Stimulated activated CD8-positive, alpha-beta memory T cell treated with anti-CD3 and anti-CD28 coated beads, Interleukin-2, amount 100 ng/mL, for 48 hours (primary cell): ENCODE results near the gene ALDH3A1.

Source experiments
- DNase-seq, 2 donors: peaks; one replicate each; pipeline ENCODE4 v3.0.0-alpha.2; 2020; ENCODE audit warnings: low read depth in 2 of 2

The ALDH3A1 gene

DNA sequence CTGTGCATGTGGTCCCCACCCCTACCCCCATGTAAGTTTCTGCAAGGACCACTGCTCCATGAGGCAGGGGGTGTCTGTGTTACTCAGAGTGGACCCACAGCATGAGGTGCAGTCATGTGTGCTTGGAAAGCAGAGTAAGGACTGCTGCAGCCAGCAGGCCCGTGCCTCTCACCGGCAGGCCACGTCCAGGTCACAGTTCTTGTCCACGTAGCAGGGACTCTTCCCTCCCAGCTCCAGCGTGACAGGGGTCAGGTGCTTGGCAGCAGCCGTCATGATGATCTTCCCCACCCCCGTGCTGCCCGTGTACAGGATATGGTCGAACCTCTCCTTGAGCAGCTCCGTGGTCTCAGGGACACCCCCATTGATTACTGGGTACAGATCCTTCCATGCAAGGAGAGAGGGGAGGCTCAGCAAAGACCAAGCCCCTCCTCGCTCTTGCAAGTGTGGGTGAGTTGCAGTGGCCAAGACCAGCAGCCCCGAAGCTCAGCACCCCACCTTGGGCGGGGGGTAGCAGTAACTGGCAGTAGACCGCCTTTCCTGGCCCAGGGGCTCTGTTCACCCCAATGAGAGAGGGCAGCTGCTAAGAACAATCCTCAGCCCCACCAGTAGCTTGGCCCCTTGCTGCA is 6.2 kb downstream of the ALDH3A1 start:
- DNase-seq, result no peak

DNA sequence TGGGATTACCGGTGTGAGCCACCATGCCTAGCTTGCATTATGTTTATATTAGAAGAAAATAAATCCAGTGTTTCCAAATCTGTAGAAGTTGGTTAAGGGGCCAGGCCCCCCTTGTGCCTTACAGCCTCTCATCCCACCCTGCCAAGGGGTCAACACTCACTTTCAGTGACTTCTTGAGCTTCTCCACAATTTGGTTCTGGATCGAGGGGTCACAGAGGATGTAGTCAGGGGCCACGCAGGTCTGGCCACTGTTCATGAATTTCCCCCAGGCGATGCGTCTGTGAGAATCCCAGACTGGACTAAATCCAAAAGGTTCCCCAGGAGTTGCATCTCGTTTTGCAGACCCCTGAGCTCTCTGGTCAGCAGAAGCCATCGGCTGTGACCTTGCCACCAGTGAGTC is 7.2 kb downstream of the ALDH3A1 start:
- no peak for DNase-seq

DNA sequence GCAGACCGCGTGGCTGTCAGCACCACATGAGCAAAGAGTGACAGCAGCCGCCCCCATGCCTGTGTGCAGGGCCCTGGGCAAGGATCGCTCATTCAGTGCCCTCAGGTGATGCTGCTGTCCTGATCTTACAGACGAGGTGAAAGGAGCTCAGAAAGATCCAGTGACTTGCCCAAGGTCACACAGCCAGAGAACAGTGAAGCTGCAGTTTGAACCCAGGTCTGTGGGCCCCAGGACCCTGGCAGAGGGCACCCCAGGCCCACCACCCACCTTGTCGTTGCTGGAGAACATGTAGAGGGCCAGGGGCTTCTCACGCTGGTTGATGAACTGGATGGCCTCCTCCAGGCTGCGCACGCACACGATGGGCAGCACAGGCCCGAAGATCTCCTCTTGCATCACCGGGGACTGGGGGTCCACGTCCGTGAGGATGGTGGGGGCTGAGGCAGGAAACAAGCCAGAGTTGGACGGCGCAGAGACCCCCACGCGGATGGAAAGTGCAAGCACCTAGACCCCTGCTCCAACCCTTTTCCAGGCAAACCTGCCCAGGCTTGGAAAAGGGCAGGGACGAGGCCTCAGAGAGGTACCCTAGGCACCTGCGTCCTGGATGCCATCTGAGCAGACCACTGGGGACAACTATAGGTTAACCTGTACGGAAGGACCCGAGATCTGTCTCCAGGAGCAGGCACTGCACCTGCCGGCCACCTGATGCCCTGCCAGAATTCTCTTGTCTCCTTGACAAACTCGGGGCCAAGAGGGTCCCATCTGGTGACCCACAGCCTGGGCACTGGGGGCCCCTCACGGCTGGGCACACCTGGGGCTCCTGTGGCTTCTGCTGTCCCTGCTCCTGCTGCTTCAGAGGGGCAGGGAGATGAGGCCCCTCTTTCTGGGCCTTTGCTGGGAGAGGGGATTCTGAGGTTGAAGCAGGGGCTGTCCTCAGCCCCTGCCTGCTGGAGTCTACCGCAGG is 8.6 kb downstream of the ALDH3A1 start:
- DNase-seq, result no peak

DNA sequence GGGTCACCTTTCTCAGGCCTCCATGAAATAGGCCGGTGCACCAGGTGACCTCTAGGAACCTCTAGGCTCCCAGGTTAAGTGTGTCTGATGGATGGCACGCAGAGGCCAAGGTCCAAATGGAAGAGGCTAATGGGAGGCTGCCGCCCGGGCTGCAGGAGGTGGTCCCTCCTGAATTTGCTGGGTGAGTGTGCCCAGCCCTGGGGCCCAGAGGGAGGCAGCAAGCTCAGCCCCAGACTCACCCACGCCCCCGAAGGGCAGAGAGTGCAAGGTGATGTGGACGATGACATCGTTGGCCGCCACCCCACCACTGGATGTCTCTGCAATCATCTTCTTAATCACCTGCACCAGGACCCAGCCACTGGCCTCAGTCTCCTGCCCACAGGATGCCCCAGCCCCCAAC is 9.3 kb downstream of the ALDH3A1 start:
- DNase-seq, result no peak

DNA sequence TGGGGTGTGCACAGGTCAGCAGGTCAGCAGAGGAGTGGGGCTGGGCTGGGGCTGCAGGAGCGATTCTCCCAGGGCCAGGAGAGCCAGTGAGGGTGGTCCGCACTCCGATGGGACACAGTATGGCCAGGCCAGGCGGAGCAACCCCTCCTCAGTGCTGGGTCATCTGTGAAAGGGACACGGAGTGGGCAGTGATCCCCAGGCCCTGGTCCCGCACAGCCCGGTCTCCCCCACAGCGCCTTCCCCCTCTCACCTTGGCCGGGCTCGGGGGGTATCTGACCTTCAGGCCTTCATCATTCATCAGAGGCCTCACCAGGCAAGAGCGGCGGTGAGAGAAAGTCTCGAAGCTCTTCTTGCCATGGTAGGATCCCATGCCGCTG is 10.0 kb downstream of the ALDH3A1 start:
- DNase-seq, result no peak

DNA sequence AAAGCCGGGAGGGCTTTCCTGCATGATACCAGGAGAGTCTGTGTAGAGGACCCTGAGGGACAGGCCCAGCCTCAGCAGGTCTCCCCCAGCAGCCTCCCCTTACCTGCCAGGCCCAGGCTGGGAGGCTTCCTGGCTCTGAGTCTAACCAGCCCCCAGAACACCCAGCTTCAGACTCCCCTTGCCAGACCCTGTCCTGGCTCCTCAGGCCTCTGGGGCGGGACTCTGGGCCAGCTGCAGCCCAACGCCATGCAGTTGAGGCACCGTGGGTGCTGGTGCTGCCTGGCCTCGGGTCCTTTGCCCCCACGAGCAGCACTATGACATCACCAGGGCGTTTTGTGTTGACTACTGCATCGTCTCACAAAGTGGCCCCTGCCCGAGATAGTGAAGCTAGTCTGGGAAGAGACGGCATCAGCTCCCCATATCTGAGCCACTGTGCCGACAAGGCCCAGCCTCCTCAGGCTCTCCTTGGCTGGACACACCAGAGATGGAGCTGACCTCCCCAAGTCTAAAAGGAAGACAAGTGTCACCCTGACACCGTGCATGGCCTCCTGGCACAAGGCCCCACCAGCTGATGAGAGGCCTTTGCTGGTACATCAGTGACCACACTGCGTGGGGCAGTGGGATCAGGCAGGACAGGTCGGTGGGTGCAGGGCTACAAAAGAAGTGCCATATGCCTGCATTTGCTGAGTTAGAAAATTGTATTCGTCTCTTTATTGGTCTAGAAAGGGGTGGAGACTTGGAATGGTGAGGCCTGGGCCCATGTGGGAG is 10.6 kb downstream of the ALDH3A1 start:
- no peak for DNase-seq

DNA sequence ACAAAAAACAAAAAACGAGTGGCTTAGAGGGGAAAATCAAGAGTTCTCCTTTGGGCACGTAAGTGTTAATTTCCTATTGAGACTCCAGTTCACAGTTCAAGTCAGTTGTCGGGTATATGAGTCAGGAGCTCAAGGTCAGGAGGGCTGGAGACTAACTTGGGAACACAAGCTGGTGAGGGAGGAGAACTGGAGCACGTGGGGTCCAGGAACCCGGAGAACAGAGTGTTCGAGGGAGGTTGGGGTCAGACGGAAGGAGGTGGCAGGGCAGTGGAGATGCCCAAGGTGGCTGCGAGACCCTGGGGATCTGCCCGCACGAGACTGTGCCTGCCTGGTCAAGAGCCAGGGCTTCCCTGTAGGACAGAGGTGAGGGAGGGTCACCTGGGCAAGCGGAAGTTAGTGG is 12.0 kb downstream of the ALDH3A1 start:
- DNase-seq, result no peak

DNA sequence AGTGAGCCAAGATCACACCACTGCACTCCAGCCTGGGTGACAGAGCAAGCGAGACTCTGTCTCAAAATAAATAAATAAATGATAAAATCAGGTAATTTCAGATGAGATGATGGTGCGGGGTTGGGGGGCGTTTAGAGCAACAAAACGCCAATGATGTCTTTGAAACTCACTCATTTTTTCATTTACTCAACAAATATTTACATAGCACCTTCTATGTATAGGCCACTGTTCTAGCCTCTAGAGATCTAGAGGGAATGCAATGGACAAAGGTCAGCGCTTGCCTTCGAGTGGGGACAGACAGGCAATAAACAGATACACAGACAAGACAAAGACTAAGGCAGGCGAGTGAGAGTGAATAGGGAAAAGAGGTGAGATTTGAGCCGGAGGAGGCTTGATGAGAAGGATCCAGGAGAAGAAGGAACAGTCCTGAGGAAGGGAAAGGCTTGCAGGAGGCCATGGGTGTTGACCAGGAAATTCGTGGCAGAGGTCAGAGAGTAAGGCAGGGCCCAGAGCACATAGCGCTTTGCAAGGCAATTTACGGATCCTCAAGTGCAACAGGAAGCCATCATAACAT is 14.1 kb downstream of the ALDH3A1 start:
- no peak for DNase-seq

DNA sequence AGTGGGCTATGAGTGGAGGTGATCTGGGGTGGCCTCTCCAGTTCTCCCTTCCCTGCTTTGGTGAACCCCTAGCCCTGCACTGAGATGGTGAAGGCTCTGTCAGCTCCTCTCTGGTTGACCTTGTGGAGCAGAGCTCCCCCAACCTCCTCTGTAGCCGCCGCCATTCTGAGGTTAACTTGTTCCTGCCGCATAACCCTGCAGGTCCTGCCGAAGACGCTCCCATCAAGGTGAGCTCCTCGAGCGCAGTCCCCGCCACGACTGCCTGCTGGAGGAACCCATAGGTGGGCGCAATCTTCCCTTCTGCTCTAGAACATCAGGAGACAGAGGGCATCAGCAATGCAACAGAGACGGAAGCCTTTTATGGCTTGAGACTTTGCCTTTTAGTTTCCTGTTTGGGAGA is 16.5 kb downstream of the ALDH3A1 start:
- DNase-seq, result no peak

DNA sequence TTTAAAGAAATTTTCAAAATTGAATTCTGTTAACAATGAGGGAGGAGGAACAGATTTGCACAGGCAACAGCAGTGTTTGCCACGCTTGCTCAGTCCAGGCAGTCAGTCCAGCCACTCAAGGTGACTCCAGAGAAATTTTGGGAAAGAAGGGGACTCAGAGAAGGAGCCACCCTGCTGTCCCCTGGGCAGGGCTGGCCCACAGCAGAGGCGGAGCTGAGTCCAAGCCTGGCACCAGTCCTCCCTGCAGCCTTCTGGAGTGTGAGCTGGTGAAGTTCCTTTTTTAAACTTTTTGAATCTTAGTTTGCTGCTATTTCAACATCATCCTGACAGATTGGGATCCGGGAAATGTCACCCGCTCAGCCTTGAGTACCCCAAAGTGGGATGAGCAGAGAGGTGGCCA is 17.3 kb downstream of the ALDH3A1 start:
- DNase-seq, result no peak

DNA sequence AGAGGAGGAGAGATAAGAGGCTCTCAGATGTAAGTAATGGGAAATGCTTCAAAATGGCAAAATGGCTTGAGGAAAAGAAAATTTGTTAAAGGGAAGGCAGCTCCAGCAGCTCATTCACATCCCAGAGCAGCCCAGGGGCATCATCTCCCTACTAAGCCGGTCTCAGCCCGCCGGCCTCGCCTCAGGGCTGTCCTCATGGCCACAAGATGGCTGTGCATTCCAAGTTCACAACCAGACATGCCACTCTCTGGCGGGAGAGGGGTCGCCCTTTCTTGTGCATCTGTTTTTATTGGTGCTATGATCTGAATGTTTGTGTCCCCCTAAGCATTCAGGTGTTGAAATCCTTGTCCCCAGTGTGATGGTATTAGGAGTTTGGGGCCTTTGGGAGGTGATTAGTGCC is 18.2 kb downstream of the ALDH3A1 start:
- no peak for DNase-seq

DNA sequence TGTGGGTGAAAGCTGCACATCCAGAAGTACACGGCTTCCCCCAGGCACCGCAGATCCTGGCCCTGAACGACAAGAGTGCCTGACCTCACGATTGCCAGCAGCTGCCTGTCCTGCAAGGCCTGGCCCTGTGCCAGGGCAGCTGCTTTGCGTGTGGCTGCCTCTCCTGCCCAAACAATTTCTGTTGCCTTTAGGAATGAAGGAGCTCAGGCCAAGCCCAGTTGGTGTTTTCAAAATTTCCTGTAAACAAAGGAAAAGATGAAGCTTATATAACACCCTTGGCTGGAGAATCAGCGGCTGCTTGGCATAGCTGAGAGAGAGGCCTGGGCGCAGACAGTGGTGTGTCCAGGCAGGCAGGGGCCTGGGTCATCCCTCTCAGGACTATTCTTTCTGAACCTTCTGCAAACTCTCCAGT is 20.0 kb downstream of the ALDH3A1 start:
- DNase-seq, result no peak

DNA sequence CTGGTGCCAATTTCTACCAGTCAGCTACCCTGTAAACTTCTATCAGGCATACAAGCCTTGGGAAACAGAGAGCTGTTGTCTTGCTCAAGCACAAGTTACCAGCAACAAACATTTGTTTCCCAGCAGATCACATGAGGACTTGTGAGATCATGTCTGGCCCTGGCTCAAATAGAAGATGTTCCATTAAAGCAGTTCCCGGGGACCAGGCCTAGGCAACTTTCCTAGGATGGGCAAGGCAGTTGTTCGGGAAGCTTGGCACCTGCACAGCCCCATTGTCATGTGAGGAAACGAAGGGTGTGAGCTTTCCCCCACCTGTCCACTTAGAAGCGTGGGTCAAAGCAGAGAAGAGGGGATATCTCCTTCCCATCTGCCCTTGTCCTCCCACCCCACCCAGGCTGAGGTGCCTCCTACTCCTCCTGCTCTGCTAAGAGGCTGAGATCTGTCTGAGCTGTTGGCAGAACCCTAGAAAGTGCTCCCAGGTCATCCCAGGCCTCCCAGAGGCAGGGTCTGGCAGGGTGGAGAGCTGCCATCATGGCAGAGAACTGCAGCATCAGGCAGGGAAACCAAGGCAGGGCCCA is 20.5 kb downstream of the ALDH3A1 start:
- DNase-seq, result no peak

DNA sequence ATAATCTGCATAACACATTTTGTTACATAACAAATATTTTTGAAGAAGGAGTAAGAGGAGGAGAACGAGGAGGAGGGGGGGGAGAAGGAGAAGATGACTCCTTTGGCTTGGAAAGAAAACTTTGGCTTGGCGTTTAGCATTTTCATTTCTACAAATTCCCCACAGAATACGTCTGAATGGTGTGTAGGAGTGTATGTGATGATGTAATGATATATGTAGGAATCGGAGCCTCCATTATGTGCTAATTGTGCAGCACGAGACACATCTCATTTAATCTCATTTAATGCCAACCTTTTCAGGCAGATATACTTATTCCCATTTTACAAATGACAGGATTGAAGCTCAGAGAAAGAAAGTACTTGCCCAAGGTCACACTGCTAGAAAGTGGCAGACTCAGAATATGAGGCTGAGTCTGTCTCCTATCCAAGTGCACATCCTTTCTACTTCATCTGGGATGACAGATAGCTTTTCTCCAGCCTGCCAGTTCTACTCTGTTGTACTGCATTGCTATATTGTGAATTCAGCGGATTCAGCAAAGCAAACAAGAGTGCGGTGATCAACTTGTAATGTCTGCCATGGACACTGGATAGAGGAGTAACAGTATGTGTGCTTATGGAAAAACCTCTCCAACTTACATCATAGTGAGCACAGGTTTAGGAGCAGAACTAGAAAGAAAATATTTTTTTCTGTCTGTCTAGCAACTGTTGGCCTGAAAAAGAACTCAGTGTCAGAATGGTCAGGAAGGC is 21.3 kb downstream of the ALDH3A1 start:
- DNase-seq, result no peak

DNA sequence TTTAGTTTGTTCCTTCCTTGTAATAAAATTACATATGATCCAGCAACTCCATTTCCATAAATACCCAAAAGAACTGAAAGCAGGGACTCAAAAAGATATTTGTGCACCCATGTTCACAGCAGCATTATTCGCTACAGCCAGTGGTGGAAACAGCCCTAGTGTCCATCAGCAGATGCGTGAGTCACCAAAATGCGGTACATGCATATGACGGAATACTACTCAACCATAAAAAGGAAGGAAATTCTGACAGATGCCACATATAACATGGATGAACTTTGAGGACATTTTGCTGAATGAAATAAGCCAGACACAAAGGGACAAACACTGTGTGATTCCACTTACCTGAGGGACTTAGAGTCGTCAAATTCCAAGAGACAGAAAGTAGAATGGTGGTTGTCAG is 22.6 kb downstream of the ALDH3A1 start:
- no peak for DNase-seq

DNA sequence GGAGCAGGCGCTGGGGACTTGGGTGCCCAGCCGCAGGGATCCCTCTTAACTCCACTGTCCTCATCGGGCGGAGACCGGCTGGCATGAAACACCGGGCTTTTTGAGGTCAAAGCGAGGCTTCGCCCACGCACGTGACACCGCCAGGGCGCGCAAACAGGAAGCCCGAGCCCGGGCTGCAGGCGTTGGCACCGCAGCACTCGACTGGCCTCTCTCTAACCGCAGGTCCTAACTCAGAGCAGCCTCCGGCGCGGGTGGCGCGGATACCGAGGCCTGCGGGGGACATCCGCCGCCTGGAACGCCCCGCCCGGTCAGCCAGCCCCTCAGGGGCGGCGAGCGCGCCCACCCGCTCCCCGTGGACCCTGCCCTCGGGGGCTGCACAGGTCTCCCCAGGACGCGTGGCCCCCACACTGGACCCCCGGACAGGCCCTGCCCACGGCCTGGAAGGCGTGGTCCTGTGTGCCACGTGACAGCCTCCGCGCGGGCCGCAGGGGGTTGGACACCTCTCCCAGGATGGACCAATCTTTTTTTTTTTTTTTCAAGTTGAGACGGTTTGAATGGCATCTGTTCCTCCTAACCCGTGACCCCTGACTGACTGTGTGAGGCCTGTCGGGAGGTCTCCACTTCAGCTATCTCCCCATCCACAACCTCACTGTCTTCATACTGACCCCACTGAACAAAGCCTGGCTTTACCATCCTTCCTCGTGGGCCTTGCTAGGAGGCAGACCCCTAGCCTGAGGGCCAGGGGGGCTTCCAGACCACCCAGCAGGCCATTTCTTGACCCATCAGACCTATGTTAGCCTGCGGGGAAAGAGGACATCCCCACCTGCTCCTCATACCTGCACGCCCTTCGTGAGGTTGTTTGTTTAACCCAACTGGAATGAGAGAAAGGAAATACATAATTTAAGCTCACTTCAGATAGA is 23.3 kb downstream of the ALDH3A1 start:
- peak; percentile 28 to 29 for DNase-seq

DNA sequence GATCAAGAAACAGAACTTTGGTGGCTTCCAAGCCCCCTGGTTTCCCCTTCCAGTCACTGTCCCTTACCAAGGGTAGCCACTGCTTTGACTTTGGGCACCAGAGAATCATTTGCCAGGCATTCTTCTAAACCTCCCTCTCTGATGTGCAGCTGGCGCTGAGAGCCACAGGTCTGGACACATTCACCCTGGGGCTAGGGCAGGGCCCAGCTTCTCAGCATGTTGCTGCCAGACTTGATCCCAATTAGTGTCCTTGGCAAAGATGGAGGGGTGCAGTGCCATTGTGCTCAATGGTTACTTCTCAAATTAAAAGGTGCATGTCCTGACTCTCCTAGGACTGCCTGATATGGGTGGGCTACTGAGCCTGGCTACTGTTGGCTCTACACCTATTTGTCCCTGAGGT is 24.1 kb downstream of the ALDH3A1 start:
- DNase-seq, result no peak

DNA sequence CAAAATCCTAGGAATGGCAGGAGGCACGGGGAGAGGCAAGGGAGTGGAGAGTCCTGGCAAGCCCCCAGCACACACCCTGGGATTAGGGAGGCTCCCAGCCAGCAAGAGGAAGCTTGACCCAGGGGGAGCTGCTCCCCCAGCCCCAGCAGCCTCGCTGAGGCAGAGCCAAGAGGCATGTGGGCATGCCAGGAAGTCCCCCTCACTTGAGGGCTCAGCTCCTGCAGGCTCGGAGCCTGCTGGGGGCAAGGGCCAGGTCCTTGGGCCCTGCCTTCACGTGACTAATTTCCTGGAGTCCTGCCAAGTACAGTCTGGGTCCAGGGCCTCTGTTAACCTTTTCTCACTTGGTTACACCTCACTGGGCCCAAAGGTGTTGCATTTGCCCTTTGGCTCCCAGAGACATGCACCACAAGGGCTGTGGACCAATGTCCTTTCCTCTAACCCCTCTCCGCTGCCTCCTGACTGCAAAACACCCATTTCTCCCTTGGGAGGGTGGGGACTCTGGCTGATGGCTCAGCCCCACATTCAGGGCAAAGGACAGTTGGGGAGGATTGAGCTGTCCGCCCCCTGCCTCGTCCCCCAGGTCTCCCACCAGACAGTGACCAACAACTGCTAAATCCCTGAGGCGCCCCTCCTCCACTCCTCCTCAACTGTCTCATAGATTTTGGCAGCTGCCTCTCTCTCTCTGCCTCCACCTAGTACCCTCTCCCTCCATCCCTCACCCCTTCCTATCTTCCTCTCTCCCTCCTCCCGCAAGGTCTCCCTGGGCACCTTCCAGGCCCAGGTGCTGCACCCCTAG is 27.3 kb downstream of the ALDH3A1 start:
- DNase-seq, result no peak

DNA sequence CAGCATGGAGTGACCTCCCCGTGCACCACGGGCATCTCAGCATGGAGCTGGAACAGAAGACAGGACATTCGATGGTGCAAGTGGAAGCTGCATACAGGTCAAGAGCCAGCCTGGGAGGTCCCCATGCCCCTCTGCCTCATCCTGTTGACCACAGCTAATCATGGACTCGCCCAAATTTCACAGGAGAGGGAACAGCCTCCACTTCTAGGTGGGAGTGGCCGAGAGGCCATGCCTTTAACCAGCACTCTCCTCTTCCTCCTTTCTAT is 28.0 kb downstream of the ALDH3A1 start:
- no peak for DNase-seq
